Smooth muscle cell (in vitro differentiated cells): ENCODE data around the gene TRAM2. TPM values are rescaled to one million over a fixed set of nuclear protein-coding genes. Genes with fewer than 3 reads are reported as not detected.

Experiments used
- DNase-seq: peaks from one replicate; lab custom pipeline; 2025; ENCODE audit not compliant: unreplicated experiment; lab: John Stamatoyannopoulos, UW
- H2AFZ ChIP-seq: fragments of 200-600 bp; sonication (generic); 2 replicates; pipeline ENCODE4 v1.6.0; 2016; ENCODE audit warnings: antibody characterized with exemption, low read depth, mild to moderate bottlenecking
- H3F3A ChIP-seq: fragments of 200-600 bp; sonication (generic); 2 replicates; pipeline ENCODE4 v1.6.0; 2017; ENCODE audit warnings: antibody characterized with exemption, low read depth
- H3K27ac ChIP-seq: fragments of 200-600 bp; sonication (generic); 2 replicates; pipeline ENCODE4 v1.5.1; 2016; ENCODE audit warnings: low read depth, mild to moderate bottlenecking
- H3K27me3 ChIP-seq: fragments of 200-600 bp; sonication (generic); 2 replicates; pipeline ENCODE4 v1.6.1; 2016; ENCODE audit warnings: low read depth, mild to moderate bottlenecking
- H3K36me3 ChIP-seq: fragments of 200-600 bp; sonication (generic); 2 replicates; pipeline ENCODE4 v1.5.1; 2016; ENCODE audit warnings: low read depth
- H3K4me1 ChIP-seq: fragments of 200-600 bp; sonication (generic); 2 replicates; pipeline ENCODE4 v1.5.1; 2016; ENCODE audit warnings: low read depth
- H3K4me2 ChIP-seq: fragments of 200-600 bp; sonication (generic); 2 replicates; pipeline ENCODE4 v1.6.0; 2016; ENCODE audit warnings: mild to moderate bottlenecking
- H3K4me3 ChIP-seq: fragments of 200-600 bp; sonication (generic); 2 replicates; pipeline ENCODE4 v1.5.1; 2016; ENCODE audit warnings: mild to moderate bottlenecking
- H3K79me2 ChIP-seq: fragments of 200-600 bp; sonication (generic); 2 replicates; pipeline ENCODE4 v1.6.0; 2016; ENCODE audit warnings: low read depth, mild to moderate bottlenecking
- H3K9ac ChIP-seq: fragments of 200-600 bp; sonication (generic); 2 replicates; pipeline ENCODE4 v1.6.0; 2016; ENCODE audit warnings: low read depth
- H3K9me3 ChIP-seq: fragments of 200-600 bp; sonication (generic); replicated peaks from 2 replicates; pipeline ENCODE4 v1.5.1; 2016; ENCODE audit warnings: low read depth
- H4K20me1 ChIP-seq: fragments of 200-600 bp; sonication (generic); 2 replicates; pipeline ENCODE4 v1.6.0; 2016; ENCODE audit warnings: low read depth
- CTCF ChIP-seq: fragments of 200-600 bp; sonication (generic); IDR thresholded peaks from 2 replicates; pipeline ENCODE4 v1.5.1; 2017; ENCODE audit warnings: borderline replicate concordance, mild to moderate bottlenecking, antibody characterized with exemption; ENCODE audit not compliant: insufficient read depth, poor library complexity, severe bottlenecking
- whole genome bisulfite sequencing: methylation state at CpG from one replicate; pipeline ENCODE4 v1.1.7; 2016; ENCODE audit warnings: low lambda C conversion rate; 5-methylcytosine and 5-hydroxymethylcytosine counted together
- polyA plus RNA-seq: library from polyadenylated mRNA; unstranded; fragments of >200 nt; fragmentation: Nextera tagmentation; extraction: Ambion mirVana; gene quantifications from 2 replicates; pipeline ENCODE4 v1.2.1, GENCODE V29; 2016
- total RNA-seq: library from RNA; depleted of rRNA; stranded (reverse); fragments of >200 nt; gene quantifications from 2 replicates; pipeline ENCODE4 v1.2.3, GENCODE V29; 2014

Gene TRAM2
- total and polyA plus RNA-seq, 2 experiments from 2014 or later = 18.2 to 35.6 TPM

- WGBS = 61% methylated on average over 3 of the region's 3 CpGs
- no peak for DNase-seq
- Histone ChIP-seq H3K4me2 (no peak overlapping the region), H3K4me3 (no peak overlapping the region), H3K9me3 (no peaks in the 10 kb centered on the region), H3K9ac (no peak overlapping the region), H3K4me1 (peaks cover 4% of the 10 kb centered on the region), H3K27me3 (no peaks in the 10 kb centered on the region), H2AFZ (no peak overlapping the region), H4K20me1 (peaks cover 74% of the 10 kb centered on the region), H3K27ac (no peak overlapping the region), H3K36me3 (no peaks in the 10 kb centered on the region), H3K79me2 (peaks cover 70% of the 10 kb centered on the region), H3F3A (peaks cover 6% of the 10 kb centered on the region)
- no peak for TF ChIP-seq CTCF
Observed at GRCh38 chr6:52562911-52563310, 13.9 kb downstream of the TRAM2 start.

- DNase-seq = no peak
- Histone ChIP-seq H4K20me1 (peaks cover 65% of the 10 kb centered on the region), H3K27me3 (no peaks in the 10 kb centered on the region), H3K4me3 (no peak overlapping the region), H2AFZ (no peak overlapping the region), H3K4me1 (peaks cover 12% of the 10 kb centered on the region), H3K4me2 (no peak overlapping the region), H3K9me3 (no peaks in the 10 kb centered on the region), H3K27ac (peak overlapping the region; percentile 65), H3K36me3 (no peaks in the 10 kb centered on the region), H3K79me2 (peaks cover 72% of the 10 kb centered on the region), H3K9ac (peak overlapping the region; percentile 27), H3F3A (peaks cover 8% of the 10 kb centered on the region)
- TF ChIP-seq CTCF = no peak
- WGBS = 55% methylated on average over 5 of the region's 5 CpGs
Observed at GRCh38 chr6:52560462-52560861, 16.4 kb downstream of the TRAM2 start.

- no peak for DNase-seq
- 62% methylated on average over 6 of the region's 6 CpGs for WGBS
Observed at GRCh38 chr6:52558266-52559000, 18.4 kb downstream of the TRAM2 start.

More at GRCh38 chr6:52558266-52559000, 18.4 kb downstream of the TRAM2 start:
- H3K79me2 ChIP-seq = peaks cover 74% of the 10 kb centered on the region
- no peaks in the 10 kb centered on the region for H3K36me3 ChIP-seq
- H3K27me3 ChIP-seq = no peaks in the 10 kb centered on the region
- H3K27ac ChIP-seq = peak overlapping the region; percentile 65
- no peaks in the 10 kb centered on the region for H3K9me3 ChIP-seq
- H3K4me3 ChIP-seq = no peak overlapping the region
- peaks cover 12% of the 10 kb centered on the region for H3K4me1 ChIP-seq
- peak overlapping the region; percentile 55 for H3K4me2 ChIP-seq
- peaks cover 8% of the 10 kb centered on the region for H3F3A ChIP-seq
- peaks cover 60% of the 10 kb centered on the region for H4K20me1 ChIP-seq
- no peak overlapping the region for H3K9ac ChIP-seq
- no peak for TF ChIP-seq CTCF
- H2AFZ ChIP-seq = no peak overlapping the region
